Thoracic aorta (tissue), 2 donors: Measurements from ENCODE around the gene BPIFB6. TPM values are rescaled to one million over a fixed set of nuclear protein-coding genes. Genes with fewer than 3 reads are reported as not detected.

Source experiments
- ATAC-seq: fragments of 150-250 bp; one replicate; pipeline ENCODE4 v1.8.0; 2017; ENCODE audit warnings: low read depth; ENCODE audit not compliant: insufficient number of reproducible peaks, low FRiP score
- DNase-seq: peaks from one replicate; pipeline ENCODE4 v3.0.0-alpha.2; 2020; ENCODE audit warnings: low spot score
- H3K27ac ChIP-seq, 2 donors: fragments of 200-600 bp; sonication (generic); 1 replicate in 1 of 2; 2 replicates in 1 of 2; pipeline ENCODE4 v1.5.1; 2016; ENCODE audit warnings: mild to moderate bottlenecking in 2 of 2, moderate library complexity in 2 of 2
- H3K27me3 ChIP-seq: fragments of 200-600 bp; sonication (generic); replicated peaks from 2 replicates; pipeline ENCODE4 v1.6.0; 2016; ENCODE audit warnings: mild to moderate bottlenecking; ENCODE audit not compliant: insufficient read depth
- H3K36me3 ChIP-seq: fragments of 200-600 bp; sonication (generic); one replicate; pipeline ENCODE4 v1.5.1; 2016
- H3K4me1 ChIP-seq, 2 donors: fragments of 200-600 bp; sonication (generic); 1 replicate in 1 of 2; 2 replicates in 1 of 2; pipeline versions ENCODE4 v1.5.1 to v1.6.0; 2016; ENCODE audit warnings: low read depth in 2 of 2, mild to moderate bottlenecking in 1 of 2; ENCODE audit not compliant: control insufficient read depth in 1 of 2
- H3K4me3 ChIP-seq: fragments of 200-600 bp; sonication (generic); 2 replicates; pipeline ENCODE4 v1.5.1; 2016; ENCODE audit warnings: mild to moderate bottlenecking
- H3K9me3 ChIP-seq: fragments of 200-600 bp; sonication (generic); 2 replicates; pipeline ENCODE4 v1.5.1; 2016
- total RNA-seq, 2 donors: library from RNA; depleted of rRNA; stranded (reverse); fragments of >200 nt; gene quantifications; one replicate each; pipeline versions ENCODE4 v1.1.0 to v1.2.3, GENCODE V29; 2016
- TF ChIP-seq, protein P1 (sequence below): fragments of 200-600 bp; sonication (generic); IDR thresholded peaks from one replicate; pipeline ENCODE4 v1.5.1; 2019; ENCODE audit warnings: antibody characterized with exemption

The BPIFB6 gene, protein sequence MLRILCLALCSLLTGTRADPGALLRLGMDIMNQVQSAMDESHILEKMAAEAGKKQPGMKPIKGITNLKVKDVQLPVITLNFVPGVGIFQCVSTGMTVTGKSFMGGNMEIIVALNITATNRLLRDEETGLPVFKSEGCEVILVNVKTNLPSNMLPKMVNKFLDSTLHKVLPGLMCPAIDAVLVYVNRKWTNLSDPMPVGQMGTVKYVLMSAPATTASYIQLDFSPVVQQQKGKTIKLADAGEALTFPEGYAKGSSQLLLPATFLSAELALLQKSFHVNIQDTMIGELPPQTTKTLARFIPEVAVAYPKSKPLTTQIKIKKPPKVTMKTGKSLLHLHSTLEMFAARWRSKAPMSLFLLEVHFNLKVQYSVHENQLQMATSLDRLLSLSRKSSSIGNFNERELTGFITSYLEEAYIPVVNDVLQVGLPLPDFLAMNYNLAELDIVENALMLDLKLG
- not detected for total RNA-seq

- DNase-seq: no peak
- H3K27me3 ChIP-seq: no peaks in the 10 kb centered on the region
- TF ChIP-seq, protein P1, sequence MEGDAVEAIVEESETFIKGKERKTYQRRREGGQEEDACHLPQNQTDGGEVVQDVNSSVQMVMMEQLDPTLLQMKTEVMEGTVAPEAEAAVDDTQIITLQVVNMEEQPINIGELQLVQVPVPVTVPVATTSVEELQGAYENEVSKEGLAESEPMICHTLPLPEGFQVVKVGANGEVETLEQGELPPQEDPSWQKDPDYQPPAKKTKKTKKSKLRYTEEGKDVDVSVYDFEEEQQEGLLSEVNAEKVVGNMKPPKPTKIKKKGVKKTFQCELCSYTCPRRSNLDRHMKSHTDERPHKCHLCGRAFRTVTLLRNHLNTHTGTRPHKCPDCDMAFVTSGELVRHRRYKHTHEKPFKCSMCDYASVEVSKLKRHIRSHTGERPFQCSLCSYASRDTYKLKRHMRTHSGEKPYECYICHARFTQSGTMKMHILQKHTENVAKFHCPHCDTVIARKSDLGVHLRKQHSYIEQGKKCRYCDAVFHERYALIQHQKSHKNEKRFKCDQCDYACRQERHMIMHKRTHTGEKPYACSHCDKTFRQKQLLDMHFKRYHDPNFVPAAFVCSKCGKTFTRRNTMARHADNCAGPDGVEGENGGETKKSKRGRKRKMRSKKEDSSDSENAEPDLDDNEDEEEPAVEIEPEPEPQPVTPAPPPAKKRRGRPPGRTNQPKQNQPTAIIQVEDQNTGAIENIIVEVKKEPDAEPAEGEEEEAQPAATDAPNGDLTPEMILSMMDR: no peak
- H3K36me3 ChIP-seq: no peaks in the 10 kb centered on the region
- no peak within 1 kb of the TSS for H3K4me3 ChIP-seq
- no peaks in the 10 kb centered on the region for H3K9me3 ChIP-seq
- H3K27ac ChIP-seq: no peak within 1 kb of the TSS
- ATAC-seq: no peak
- H3K4me1 ChIP-seq: no peaks in the 10 kb centered on the region
Observed at GRCh38 chr20:33031531-33031930, at the start of gene BPIFB6. Gene BPIFB6, plus strand, starts transcription at chr20:33031648. Its CDS starts 0 bp downstream, at chr20:33031648.

GRCh38 chr20:32982617-32983458 lies 48.6 kb upstream of the BPIFB6 start:
- DNase-seq: no peak
- H3K27ac ChIP-seq: no peak overlapping the region
- ATAC-seq: no peak
- no peaks in the 10 kb centered on the region for H3K27me3 ChIP-seq
- H3K4me1 ChIP-seq: no peaks in the 10 kb centered on the region
- no peak overlapping the region for H3K4me3 ChIP-seq
- no peaks in the 10 kb centered on the region for H3K9me3 ChIP-seq
- H3K36me3 ChIP-seq: no peaks in the 10 kb centered on the region
- TF ChIP-seq, protein P1: no peak

GRCh38 chr20:32983459-32984112 lies 47.9 kb upstream of the BPIFB6 start:
- Histone ChIP-seq H3K4me1 (no peaks in the 10 kb centered on the region), H3K27me3 (no peaks in the 10 kb centered on the region), H3K27ac (no peak overlapping the region), H3K4me3 (no peak overlapping the region), H3K36me3 (no peaks in the 10 kb centered on the region), H3K9me3 (no peaks in the 10 kb centered on the region)
- no peak for ATAC-seq
- TF ChIP-seq, protein P1: no peak
- no peak for DNase-seq

- no peaks in the 10 kb centered on the region for H3K4me1 ChIP-seq
Observed at GRCh38 chr20:32984196-32984595, 47.3 kb upstream of the BPIFB6 start.

More at GRCh38 chr20:32984196-32984595, 47.3 kb upstream of the BPIFB6 start:
- Histone ChIP-seq H3K36me3 (no peaks in the 10 kb centered on the region), H3K4me3 (no peak overlapping the region), H3K27me3 (no peaks in the 10 kb centered on the region), H3K9me3 (no peaks in the 10 kb centered on the region), H3K27ac (no peak overlapping the region)
- TF ChIP-seq, protein P1: no peak
- ATAC-seq (no peak), DNase-seq (no peak)
